T-helper 22 cell (primary cell): ENCODE measurements around the gene STK25.
"Not testable (repeated sequence)": the region's sequence is repeated elsewhere in the genome, so short reads cannot be mapped to it uniquely, and the experiment has no call there.

Experiments
- DNase-seq: peaks from one replicate; pipeline ENCODE4 v3.0.0-alpha.2; 2020; ENCODE audit warnings: low read depth

The STK25 gene

DNA sequence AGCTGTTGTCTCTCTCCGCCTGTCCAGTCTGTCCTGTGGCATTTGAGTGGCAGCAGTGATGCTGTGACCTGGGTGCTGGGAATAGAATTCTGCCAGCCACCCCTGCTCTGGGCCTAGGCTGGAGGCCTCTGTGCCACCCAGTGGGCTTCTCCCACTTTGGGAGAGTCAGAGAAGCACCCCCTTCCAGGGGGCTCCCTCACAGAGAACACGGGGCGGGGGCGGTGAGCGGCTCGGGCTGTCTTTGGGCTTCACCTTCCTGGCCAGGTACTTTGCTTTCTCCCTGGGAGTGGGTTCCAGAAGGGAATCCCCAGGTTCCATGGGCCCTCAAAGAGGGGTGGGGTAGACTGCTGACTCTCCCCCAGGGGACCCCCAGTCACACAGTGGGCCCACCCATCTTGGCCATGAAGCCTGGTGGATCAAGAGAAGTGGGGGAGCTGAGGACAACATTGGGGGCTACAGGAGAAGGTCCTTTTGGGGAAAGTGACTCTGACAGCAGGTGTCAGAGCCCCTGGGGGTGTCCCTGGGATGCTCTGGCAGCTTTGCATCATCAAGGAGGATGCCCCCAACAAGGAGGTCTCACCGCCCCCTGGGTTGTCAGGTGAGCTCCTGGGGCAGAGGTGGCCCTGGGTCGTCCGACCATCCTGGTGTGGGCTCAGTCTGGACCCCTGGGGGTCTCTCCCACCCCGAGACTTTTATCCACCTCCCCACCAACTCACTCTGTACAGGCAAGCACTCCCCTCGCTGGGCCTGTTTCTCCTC is 31.4 kb upstream of the STK25 start:
- DNase-seq: no peak

DNA sequence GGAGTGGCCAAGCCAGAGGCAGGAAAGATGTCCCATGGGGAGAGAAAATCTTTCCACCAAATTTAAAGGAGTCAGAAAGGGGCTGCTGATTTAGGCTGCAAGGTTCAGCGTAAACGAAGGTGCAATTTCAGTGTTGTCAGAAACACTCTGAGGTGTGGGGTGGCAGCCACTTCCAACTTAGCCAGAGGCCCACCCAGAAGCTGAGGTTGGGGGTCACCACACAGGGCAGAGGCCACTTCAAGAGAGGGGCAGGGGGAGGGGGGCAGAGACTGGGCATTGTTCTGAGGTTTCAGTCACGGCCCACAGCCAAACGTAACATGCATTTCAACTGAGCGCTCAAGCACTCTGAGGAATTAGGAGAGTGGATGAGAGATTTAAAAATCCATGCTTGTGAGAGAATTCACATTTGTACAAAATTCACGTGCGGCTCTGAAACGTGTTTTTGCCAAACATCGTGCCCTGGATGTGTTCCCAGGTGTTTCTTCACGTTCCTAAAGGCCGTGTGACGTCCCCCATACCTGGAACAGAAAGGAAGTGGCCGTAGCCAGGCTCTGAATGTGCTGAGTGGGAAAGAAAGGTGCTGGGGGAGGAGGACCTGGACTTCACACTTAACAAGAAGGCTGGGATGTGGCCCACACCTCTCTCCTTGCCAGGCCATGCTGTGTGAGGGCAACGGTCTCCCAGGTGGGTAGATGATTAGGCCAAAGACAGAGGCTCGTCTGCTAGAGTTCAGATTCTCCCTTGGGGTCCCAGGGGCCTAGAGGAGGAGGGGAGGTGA is 30.6 kb upstream of the STK25 start:
- DNase-seq: no peak

DNA sequence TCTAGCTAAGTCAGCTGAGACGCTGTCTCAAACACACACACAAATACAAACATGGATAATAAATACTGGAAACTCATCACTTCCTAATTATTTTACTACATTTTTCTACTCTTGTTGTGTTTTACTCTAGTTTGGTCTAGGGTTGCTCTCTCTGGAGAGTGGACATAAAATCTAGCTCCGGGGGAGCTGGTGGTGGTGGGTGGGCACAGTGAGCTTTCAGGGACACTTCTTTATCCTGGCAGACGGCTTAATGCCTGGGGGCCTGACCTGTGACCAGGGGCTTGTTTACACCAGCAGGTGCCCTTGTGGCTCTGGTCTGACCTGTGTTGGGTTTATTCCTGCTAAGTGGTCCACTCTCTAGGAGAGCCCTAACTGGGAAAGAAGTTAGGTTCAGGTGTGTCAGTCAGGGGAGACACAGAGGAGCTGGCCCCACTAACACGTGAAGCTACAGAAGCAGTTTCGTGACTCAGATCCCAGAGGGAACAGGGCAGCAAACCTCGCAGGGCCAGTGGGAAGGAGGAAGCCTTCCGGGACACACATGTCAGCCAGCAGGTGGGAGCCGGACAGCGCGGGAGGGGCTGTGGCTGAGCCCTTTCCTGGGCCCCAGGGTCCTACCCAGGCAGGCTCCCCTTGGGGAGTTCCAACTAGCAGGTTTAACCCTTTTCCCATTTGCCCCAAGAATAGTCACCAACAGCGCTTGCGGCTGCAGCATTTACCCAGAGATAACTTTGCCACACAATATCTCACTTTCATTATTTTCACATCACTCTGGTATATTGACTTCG is 27.7 kb upstream of the STK25 start:
- no peak for DNase-seq

DNA sequence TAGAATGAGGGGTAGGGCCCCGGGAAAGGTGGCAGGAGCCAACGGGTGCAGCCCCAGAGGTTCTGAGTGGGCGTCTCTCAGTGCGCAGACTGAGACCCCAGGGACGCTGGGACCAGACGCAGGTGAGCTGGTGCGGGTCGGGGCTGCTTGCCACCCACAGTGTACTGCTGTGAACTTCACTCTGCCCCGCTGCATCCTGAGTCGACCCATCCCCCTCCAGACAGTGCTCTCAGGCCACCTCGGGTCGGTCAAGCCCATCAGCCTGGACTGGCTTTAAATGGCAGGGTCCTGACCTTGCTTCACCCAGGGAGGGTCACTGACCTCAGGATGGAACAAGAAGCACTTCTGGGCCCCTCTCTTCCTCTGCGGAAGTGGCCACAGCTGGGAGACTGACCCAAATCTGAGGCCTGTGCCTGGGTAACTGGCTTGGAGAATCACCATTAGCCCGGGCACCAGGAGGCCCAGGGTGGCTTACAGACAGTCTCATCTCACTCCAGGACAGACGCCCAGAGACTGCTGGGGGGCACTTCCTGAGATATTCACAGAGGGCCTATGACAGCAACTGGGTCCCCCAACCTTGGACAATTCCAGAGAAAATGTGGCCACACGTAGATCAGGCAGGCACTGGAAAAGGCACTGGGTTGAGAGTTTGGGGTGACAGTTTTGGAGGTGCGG is 26.5 kb upstream of the STK25 start:
- no peak for DNase-seq

DNA sequence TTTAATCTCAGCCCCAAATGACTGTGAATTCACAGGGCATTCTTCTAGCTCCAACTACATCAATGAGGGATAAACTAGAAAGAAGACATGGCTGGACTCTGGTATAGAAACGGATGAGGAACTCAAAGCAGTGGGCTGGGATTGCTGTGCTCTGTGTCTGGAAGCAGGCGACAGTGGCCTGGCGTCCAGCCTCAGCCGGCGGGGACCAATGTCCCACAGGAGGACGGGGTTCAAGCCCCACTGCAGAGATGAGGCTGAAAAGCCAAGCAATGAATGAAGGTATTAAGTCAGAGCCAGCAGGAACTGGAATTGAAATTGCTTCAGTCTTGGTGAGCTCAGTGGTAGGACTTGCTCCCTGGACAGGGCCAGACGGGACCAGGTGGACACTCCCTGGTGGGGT is 25.9 kb upstream of the STK25 start:
- no peak for DNase-seq

DNA sequence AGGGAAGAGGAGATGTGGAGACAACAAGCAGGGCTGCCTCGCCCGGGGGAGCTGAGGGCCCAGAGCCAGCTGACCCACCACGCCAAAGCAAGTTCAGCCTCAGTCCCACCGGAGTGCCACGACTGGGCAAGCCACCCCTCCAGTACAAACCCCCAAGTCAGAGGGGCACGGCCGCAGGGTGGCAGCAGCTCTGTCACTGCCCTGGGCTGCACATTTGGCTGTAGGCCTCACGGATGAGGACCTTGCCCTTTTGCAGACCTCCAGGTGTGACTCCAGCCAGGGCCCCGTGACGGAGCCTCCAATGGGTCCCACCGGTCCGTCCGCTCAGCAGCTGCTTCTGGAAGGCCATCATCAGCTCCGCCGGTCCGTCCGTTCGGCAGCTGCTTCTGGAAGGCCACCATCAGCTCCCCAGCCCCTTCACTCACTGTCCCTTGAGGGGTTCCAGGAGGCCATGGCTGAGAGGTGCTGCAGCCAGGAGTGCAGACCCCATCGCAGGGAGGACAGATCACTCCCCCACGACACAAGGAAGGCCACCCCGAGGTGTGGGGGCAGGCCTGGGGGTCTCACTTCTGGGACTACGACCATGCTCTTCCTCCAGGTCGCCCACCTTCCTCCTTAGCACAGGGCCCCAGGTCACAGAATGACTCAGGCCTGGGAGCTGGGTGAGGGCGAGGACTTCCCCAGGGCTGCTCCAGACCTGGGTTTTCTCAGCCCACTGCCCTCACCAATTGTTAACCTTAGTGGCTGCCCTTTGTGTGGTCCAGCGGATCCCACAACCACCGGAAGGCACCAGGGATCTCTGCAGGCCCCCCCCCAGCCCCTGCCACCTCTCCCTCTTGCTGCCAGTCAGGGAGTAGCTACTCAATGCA is 24.6 kb upstream of the STK25 start:
- no peak for DNase-seq

DNA sequence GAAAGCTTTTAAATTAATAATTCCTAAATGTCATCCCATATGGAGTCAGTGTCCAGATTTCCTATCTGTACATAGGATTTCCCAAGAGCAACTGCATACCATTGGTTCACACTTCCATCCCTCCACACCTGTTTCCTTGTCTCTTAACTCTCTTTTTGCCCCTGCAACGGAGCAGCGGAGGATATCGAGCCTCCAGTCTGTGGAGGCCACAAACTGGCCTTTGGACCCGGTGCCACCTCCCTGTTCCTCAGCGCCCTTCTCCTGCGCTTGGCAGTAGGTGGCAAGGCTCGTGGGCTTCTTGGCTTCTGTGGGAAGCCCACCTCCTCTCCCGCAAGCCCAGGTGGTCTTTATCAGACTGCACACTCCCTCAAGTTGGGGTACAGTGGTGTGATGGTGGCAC is 23.8 kb upstream of the STK25 start:
- DNase-seq: no peak

DNA sequence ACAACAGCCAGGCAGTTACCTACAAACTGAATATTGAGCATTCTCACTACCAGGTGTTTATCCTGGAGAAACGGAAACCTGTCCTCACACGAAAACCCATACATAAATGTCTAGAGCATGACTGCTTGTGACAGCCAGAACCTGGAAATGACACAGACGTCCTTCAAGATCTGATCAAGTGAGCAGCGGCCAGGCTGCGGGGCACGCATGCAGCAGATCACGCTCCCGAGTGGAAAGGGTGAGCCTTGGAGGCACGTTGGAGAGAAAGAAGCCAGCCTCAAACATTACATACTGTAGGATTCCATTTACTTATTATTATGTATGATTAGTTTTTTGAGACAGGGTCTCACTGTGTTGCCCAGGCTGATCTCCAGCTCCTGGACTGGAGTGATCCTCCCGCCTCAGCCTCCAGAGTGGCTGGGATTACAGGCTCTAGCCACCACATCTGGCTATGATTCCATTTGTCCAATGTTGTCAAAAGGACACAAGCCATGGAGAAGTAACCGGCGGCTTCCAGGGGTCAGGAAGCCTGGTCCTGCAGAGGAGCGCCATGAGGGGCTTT is 22.9 kb upstream of the STK25 start:
- no peak for DNase-seq

DNA sequence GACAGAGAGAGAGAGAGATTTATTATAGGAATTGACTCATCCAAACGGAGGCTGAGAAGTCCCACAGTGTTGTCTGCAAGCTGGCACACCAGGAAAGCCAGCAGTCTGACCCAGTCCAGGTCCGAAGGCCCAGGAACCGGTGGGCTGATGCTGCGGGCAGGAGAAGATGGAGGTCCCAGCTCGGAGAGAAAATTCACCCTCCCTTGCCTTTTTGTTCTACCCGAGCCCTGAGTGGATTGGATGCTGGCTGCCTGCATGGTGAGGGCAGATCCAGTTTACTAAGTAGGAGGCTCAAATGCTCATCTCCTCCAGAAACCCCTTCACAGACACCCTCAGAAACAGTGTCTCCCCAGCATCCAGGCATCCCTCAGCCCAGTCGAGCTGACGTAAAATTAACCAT is 22.2 kb upstream of the STK25 start:
- DNase-seq: no peak

DNA sequence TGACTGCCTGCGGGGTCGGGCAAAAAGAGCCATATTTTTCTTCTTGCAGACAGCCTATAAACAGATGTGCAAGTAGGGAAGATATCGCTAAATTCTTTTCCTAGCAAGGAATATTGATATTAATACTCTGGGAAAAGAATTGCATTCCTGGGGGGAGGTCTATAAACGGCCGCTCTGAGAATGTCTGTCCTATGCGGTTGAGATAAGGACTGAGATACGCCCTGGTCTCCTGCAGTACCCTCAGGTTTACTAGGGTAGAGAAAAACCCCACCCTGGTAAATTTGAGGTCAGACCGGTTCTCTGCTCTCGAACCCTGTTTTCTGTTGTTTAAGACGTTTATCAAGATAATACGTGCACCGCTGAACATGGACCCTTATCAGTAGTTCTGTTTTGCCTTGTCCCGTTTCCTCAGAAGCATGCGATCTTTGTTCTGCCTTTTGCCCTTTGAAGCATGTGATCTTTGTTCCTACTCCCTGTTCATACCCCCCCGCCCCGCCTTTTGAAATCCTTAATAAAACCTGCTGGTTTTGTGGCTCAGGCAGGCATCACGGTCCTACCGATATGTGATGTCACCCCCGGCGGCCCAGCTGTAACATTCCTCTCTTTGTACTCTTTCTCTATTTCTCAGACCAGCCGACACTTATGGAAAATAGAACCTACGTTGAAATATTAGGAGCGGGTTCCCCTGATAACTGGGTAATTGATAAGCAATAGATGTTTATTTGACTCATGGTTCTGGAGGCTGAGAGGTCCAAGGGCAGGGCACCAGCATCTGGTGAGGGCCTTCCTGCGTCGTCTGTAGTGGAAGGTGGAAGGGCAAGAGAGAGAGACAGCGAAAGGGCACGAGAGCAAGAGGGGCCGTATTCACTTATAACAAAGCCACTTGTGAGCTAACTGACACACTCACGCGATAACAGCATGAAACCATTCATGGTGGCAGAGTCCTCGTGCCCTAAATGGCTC is 17.7 kb upstream of the STK25 start:
- not testable (repeated sequence) for DNase-seq

DNA sequence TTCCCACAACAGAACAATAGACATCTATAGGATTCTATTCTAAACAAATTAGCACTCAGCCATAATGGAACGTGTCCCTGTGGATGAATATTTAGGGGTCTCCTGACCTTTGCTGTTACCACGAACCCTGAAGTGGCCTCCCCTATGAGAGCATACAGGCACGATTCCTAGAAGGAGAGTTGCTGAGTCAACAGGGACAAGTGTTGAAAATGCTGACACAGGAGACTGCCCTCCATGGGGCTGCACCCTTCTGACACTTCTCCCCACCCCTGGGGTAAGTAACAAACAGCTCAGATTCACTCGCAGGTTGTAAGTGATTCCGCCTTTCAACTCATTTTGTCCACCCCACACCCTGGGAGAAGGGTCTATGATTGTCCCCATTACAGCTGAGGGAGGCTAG is 14.1 kb upstream of the STK25 start:
- no peak for DNase-seq

DNA sequence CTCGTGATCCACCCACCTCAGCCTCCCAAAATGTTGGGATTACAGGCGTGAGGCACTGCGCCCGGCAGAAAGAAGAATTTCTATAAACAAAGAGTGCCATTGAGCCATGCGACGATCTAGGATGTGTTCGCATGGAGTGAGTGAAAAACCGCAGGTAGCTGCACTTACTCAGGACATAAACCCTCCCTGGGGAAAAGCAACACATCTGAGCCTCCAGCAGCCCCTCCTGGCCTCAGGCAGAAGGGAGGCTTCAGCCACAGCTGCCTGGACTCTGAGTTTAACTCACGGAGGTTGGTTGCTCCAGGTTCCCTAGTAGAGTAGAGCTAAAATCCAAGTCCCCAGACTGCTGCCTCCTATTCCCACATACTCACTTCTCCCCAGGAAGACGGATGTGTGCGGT is 11.3 kb upstream of the STK25 start:
- no peak for DNase-seq

DNA sequence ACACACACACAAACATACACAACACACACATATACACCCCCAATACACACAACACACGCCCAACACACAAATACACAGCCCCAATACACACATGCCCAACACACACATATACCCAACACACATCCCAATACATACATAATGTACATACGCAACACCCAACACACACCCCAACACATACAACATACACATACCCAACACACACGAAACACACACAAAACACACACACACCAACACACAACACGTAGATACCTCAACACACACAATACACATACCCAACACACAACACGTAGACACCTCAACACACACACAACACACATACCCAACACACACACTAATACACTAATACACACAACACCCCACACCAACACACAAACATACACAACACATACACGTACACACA is 8.9 kb upstream of the STK25 start:
- DNase-seq: no peak

DNA sequence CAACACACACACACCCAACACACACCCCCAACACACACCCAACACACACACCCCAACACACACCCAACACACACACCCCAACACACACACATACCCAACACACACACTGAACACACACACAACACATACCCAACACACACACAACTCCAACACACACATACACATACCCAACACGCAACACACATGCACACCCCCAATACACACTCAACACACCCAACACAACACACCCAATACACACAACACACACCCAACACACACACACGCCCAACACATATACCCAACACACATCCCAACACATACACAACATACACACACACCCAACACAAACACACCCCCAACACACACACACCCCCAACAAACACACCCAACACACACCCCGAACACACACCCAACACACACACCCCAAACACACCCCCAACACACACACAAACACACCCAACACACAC is 8.2 kb upstream of the STK25 start:
- DNase-seq: no peak

DNA sequence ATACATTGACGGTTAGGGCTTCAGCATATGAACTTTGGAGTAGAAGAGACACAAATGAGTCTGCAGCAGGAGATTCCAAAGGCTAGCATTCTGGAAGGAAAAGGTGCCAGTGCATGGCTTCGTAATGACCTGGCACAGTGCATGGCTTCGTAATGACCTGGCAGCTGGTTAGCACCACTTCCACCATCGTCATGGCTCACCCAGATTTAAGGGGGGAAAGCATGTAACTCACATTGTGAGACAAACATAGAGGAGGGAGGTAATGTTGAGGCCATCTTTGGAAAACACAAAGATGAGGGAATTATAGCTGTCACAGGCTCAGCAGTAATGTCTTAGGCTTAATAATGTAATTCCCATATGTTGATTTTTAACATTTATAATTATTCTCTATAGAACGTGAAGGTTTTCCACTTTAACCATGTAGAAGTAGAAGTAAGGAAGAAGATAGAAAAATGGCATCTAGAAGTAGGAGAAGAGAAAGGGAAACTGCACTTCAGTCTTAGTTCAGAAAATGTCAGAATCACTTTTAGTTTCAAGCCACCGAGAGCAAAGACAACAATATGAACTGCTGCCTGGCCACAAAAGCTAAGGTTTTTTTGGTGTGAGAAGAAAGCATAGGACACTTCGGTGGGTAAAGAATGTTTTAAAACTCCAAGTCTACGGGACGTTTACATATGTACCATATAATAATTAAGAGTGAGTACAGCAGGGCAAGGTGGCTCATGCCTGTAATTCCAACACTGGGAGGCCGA is 6.8 kb upstream of the STK25 start:
- no peak for DNase-seq

DNA sequence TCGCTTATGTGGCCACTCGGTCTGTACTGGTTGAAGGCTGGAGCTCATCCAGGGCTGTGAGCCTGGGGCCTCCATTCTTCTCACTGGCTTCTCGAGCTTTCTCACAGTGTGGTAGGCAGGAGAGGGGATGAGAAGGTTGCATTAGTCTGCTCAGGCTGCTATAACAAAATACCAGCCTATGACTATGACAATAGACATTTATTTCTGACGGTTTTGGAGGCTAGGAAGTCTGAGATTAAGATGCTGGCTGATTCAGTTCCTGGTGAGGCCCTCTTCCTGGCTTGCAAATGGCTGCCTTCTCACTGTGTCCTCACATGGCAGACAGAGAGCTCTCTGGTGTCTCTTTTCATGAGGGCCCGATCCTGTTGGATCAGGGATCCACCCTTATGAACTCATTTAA is 6.2 kb upstream of the STK25 start:
- no peak for DNase-seq

DNA sequence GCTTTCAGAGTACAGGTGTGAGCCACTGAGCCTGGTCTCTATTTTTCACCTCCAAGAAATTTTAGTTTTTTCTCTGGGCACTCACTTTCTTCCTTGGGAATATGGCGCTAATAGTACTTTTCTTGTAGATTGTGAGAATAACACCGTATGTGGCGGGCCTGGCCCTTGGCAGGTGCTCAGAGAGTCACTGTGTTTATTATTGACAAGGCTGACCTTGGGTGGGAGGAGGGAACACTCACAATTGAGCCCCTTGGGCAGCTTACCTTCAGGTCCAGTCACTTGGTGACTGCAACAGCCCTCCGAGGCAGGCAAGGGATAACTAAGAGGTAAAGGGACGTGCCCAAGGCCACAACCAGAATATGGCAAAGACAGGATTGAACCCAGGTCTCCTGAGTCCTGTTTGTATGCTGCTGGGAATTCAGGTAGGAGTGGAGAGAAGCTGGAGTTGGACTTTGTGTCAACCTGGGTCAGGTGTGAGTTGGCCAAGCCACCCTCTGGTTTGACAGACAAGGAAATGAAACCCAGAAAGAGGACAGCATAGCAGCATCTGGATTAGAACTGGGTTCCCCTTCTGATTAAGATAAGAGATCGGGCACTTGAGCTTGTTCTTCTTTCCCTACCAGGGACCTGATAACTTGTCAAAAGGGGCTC is 2.8 kb upstream of the STK25 start:
- no peak for DNase-seq

DNA sequence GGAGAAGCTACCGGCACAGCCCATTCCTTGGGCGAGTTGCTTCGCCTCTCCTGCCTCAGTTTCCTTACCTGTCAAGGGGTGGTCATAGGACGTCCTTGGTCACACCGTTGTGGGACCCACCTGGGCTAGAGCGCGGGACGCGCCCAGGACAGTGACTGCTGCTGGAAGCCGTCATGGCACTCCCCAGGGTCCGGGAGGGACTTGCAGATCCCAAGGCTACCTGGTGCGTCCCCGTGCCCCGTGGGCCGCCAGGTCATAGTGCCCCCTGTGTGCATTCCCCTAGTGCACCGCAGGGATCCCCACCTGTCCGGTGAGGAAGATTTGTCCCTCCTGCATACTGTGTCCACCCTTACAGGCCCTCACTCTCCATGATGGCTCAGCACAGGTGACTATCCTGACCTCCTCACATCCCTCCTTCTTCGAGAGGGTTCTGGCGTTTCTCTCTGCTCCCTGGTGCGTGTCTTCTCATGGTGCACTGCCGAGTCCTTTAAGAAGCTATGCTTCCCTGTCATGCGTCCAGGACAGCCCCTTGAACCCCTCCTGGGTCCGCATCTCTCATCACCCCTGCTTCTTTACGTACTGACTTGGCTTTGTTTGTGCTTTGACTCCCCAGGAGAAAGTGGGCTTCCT is 886 bp upstream of the STK25 start:
- no peak for DNase-seq
